Measurements from ENCODE around the gene CAPN14.

GRCh38 chr2:31260870-31261269 is 43.6 kb upstream of the CAPN14 start:
- TF ChIP-seq EZH2 (IDR thresholded peaks at IDR 0.05; ENCODE audit: low read length, unreplicated experiment) (no peak), CTCF (conservative IDR thresholded peaks at IDR 0.05; ENCODE audit: low read depth, low read length) (no peak), EZH2phosphoT487 (IDR thresholded peaks at IDR 0.05; ENCODE audit: borderline replicate concordance, low read length) (no peak)

Measured in PC-3 (cell line).